ENCODE data around the gene FEM1A.
"Not testable (repeated sequence)": the region's sequence is repeated elsewhere in the genome, so short reads cannot be mapped to it uniquely, and the experiment has no call there.

Gene FEM1A

GRCh38 chr19:4839192-4839591 lies 47.7 kb downstream of the FEM1A start:
- Histone ChIP-seq H3K9ac (ENCODE audit: low read length) (no peak overlapping the region), H3K9me3 (ENCODE audit: control insufficient read depth, low read depth, low read length) (no peaks in the 10 kb centered on the region), H3K27ac (ENCODE audit: low read length) (no peak overlapping the region), H3K27me3 (ENCODE audit: control insufficient read depth, insufficient read depth, low read length) (no peaks in the 10 kb centered on the region), H3K36me3 (ENCODE audit: control insufficient read depth, low read depth, low read length) (peaks cover 15% of the 10 kb centered on the region), H3K4me1 (ENCODE audit: control insufficient read depth, low read depth, low read length) (no peaks in the 10 kb centered on the region), H3K4me3 (ENCODE audit: low read length) (no peak overlapping the region)

DNA sequence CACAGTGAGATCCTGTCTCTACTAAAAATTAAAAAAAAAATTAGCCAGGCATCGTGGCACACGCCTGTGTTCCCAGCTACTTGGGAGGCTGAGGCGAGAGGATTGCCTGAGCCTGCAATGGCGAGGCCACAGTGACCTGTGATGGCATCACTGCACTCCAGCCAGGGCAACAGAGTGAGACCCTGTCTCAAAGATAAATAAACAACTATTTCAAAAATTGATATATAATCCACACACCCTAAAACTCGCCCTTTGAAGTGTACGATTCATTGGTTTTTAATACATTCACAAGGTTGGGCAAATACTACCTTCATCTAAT lies 52.1 kb downstream of the FEM1A start:
- Histone ChIP-seq H3K9ac (ENCODE audit: low read length) (no peak overlapping the region), H3K36me3 (ENCODE audit: control insufficient read depth, low read depth, low read length) (peaks cover 34% of the 10 kb centered on the region), H3K4me1 (ENCODE audit: control insufficient read depth, low read depth, low read length) (no peaks in the 10 kb centered on the region), H3K27me3 (ENCODE audit: control insufficient read depth, insufficient read depth, low read length) (no peaks in the 10 kb centered on the region), H3K9me3 (ENCODE audit: control insufficient read depth, low read depth, low read length) (no peaks in the 10 kb centered on the region), H3K27ac (ENCODE audit: low read length) (no peak overlapping the region), H3K4me3 (ENCODE audit: low read length) (no peak overlapping the region)

GRCh38 chr19:4844348-4845179 lies 53.0 kb downstream of the FEM1A start:
- no peak overlapping the region for H3K27ac ChIP-seq (ENCODE audit: low read length)
- H3K9me3 ChIP-seq (ENCODE audit: control insufficient read depth, low read depth, low read length), result no peaks in the 10 kb centered on the region
- peaks cover 28% of the 10 kb centered on the region for H3K36me3 ChIP-seq (ENCODE audit: control insufficient read depth, low read depth, low read length)
- H3K9ac ChIP-seq (ENCODE audit: low read length), result no peak overlapping the region
- no peak overlapping the region for H3K4me3 ChIP-seq (ENCODE audit: low read length)
- no peaks in the 10 kb centered on the region for H3K4me1 ChIP-seq (ENCODE audit: control insufficient read depth, low read depth, low read length)
- H3K27me3 ChIP-seq (ENCODE audit: control insufficient read depth, insufficient read depth, low read length), result no peaks in the 10 kb centered on the region

- not testable (repeated sequence) for H3K9me3 ChIP-seq (ENCODE audit: control insufficient read depth, low read depth, low read length); H3K9ac ChIP-seq (ENCODE audit: low read length); H3K4me1 ChIP-seq (ENCODE audit: control insufficient read depth, low read depth, low read length); H3K4me3 ChIP-seq (ENCODE audit: low read length); H3K27ac ChIP-seq (ENCODE audit: low read length); H3K27me3 ChIP-seq (ENCODE audit: control insufficient read depth, insufficient read depth, low read length)
- peaks cover 28% of the 10 kb centered on the region for H3K36me3 ChIP-seq (ENCODE audit: control insufficient read depth, low read depth, low read length)
Observed at GRCh38 chr19:4845975-4846374, 54.4 kb downstream of the FEM1A start.

GRCh38 chr19:4847190-4847973 lies 55.8 kb downstream of the FEM1A start:
- H3K36me3 ChIP-seq (ENCODE audit: control insufficient read depth, low read depth, low read length), result peaks cover 24% of the 10 kb centered on the region
- no peak overlapping the region for H3K27ac ChIP-seq (ENCODE audit: low read length)
- no peak overlapping the region for H3K9ac ChIP-seq (ENCODE audit: low read length)
- no peaks in the 10 kb centered on the region for H3K9me3 ChIP-seq (ENCODE audit: control insufficient read depth, low read depth, low read length)
- H3K27me3 ChIP-seq (ENCODE audit: control insufficient read depth, insufficient read depth, low read length), result no peaks in the 10 kb centered on the region
- H3K4me1 ChIP-seq (ENCODE audit: control insufficient read depth, low read depth, low read length), result no peaks in the 10 kb centered on the region
- no peak overlapping the region for H3K4me3 ChIP-seq (ENCODE audit: low read length)

- H3K4me3 ChIP-seq (ENCODE audit: low read length), result no peak overlapping the region
- H3K4me1 ChIP-seq (ENCODE audit: control insufficient read depth, low read depth, low read length), result no peaks in the 10 kb centered on the region
- no peaks in the 10 kb centered on the region for H3K9me3 ChIP-seq (ENCODE audit: control insufficient read depth, low read depth, low read length)
- no peak overlapping the region for H3K9ac ChIP-seq (ENCODE audit: low read length)
- no peak overlapping the region for H3K27ac ChIP-seq (ENCODE audit: low read length)
- peaks cover 23% of the 10 kb centered on the region for H3K36me3 ChIP-seq (ENCODE audit: control insufficient read depth, low read depth, low read length)
- no peaks in the 10 kb centered on the region for H3K27me3 ChIP-seq (ENCODE audit: control insufficient read depth, insufficient read depth, low read length)
Observed at GRCh38 chr19:4849019-4849418, 57.5 kb downstream of the FEM1A start.
